Head of caudate nucleus (tissue), 42 donors: ENCODE data around the gene FABP7.

ENCODE experiments used
- DNase-seq, 42 donors: peaks; one replicate each; pipeline versions ENCODE4 v3.0.0 to v3.0.0-alpha.2; 2020 to 2021; ENCODE audit warnings: mixed read lengths in 7 of 42
- intact Hi-C: fragments of 100-400 bp; cut with DNase I; formaldehyde crosslinking; loops from one replicate; pipeline ENCODE4 v1.15.0; 2022

Gene FABP7

DNA sequence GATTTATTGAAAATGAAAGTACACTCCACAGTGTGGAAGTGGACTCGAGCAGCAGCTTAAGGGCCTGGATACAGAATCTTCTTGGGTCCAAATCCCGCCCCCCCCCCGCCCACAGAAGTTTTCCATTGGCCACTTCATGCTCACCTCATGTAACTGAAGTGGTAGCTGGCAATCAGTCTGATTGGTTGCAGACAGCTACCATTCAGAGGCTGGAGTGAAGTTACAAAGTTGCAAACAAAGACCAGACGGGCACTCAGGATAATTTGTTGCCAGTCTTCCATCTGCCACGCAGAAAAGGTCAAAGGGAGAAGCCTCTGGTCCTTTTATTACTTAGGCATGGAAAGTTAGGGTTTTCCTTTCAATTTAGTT is 25.8 kb upstream of the FABP7 start:
- DNase-seq = peak in 1 of 42 donors; percentile 45
- intact Hi-C loops = no loop called here

DNA sequence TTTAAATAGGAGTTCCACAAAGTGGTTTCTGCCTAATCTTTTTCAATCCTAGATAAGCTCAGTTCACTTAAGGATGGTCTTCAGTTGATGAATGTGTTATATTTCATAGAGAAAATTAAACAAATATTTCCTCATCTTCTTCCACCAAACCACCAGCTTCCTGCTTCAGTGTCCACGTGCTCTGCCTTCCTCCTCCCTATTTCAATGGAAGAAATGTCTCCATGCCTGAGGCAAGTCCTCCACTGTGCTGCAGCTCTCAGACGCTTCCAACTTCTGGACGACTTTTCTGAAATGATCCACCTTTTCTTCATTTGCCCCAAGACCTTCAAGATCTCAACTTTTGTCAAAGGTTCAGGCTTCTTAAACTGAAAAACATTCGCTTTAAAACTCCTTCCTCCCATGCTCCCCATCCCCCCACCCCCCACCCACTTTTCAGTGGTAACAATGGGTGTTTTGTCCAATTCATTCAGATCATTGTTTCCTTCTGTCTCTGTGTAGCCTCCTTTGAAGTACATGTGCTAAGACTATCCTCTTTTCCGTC is 25.3 kb upstream of the FABP7 start:
- peak in 1 of 42 donors; percentile 31 for DNase-seq
- intact Hi-C loops = no loop called here

DNA sequence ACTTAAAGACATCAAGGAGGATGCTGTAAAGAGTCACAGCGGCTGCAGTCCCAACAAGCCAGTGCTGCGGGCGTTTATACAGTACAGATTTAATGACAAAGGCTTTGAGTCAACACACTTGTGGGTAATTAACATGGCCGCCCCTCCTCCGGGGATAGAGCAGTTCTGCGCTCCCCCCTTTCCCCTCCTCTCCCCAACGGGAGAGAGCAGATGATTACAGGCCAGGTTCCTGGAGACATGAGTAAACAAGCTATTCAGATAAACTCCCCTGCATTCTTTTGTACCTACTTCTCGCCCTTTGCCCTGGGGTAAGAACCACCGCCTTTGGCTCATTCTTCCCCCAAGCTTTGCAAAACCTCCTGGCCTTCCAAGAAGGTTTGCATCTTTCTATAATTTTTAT is 23.6 kb upstream of the FABP7 start:
- DNase-seq = no peak
- intact Hi-C loops = no loop called here

DNA sequence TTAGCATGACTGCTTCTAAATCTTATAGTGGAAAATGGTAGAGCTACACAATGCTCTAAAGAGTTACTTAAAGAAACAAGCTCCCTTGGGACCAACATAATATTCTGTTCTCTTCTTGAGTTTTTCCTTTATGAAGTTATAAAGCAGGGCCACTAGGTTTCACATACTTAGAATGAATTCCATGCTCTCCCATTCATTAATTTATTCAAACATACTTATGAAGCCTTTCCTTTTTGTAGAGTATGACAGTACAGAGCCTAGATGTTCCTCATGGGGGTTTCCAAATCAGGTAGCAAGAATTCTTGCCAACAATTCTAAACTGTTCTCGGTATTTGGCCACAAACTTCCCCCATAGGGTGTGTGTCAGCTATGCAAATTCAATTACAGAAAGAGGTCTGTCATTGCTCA is 20.6 kb upstream of the FABP7 start:
- no peak for DNase-seq
- intact Hi-C loops = no loop called here

DNA sequence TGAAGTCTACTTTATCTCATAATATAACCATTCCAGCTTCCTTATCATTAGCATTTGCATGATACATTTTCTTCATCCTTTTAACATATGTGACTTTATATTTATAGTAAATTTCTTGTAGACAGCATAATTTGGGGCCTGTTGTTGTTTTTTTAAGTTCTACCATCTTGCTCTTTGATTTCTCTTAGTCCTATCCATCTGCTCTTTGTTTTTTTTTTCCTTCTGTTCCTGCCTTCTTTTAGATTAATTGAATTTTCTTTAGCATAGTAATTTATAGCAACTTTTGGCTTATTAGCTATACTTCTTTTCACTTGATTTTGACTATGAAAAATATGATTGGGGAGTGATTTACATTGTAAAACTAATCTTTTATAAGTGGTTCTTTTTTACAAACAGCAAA is 19.2 kb upstream of the FABP7 start:
- intact Hi-C loops = no loop called here
- no peak for DNase-seq

DNA sequence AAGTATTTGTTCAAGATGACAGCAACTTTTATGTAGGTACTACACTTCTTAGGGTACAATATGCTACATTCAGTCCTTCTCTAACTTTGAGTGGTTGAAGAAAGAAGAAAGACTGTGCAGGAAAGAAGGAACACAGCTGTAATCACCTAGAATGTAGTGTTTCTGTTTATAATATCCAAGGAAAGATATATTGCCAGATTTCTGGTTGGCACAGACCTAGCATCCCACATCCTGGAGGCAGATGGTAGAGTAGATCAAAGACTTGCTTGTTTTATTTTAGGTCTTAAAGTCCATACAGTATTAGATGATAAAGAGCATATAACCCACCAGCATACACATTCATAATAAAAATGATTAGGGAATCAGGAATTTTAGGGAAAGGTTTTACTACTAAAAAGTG is 13.3 kb upstream of the FABP7 start:
- no peak for DNase-seq
- intact Hi-C loops = no loop called here

DNA sequence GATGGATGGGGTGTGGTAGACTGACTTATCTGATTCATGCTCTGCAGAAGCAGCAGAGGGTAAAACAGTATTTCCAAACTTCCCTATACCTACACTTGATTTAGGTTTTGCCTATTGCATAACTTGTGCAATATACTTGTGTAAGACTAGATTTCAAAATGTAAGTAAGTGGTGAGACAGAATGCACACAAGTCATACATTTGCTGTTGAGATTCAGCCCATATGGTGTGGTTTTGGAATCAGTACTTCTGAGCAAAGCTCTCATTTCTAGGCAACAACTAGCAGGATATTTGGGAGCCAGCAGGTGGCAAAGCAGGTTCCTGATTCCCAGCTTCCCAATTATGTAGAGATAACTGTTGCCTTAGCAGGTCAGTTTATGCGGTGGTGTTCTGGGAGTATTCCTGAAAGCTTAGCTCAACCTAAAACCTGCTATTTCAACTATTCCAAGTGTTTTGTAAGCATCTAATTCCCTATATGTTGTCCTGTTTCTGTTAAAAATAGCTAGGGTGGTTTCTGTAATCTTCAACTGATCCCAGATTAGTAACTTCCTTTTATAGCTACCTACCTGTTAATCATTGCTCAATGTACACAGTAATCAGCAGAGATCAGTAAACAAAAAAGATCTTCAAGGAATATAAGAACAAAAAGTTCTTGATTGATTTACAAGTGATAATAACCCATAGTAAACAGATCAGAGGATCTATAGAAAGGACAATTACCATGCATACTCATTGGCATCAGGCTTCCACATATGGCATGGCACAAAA is 8.5 kb upstream of the FABP7 start:
- intact Hi-C loops = no loop called here
- DNase-seq = no peak

DNA sequence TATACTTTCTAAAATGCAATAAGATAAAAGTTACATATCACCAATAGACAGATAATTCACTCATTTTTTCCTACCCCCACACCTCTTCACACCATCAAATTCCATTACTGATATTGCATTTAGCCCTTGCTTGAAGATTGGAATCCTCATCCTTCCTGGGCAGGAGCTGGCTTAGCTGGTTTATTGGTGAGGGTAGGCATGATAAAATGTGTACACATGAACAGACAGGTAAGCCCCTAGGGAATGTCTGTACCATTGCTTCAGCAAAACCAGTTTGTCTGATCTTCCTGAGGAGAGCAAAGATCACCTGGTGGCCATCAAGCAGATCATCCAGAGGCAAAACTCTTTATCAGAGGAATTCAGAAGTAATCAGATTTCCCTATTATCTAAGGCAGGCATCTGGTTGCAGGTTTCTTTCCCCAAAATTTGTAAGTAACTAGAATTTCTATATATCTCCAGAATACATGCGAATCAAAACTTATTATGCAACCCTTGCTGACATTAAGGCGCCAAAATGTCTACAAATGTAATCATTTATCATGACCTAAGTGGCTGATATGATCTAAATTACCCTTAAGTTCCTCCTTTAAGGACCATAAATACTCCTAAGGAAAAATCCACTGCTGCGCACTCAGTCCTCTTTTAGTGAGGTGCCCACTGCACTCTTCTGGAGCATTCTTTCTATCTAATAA is 6.6 kb upstream of the FABP7 start:
- no peak for DNase-seq
- intact Hi-C loops = no loop called here

DNA sequence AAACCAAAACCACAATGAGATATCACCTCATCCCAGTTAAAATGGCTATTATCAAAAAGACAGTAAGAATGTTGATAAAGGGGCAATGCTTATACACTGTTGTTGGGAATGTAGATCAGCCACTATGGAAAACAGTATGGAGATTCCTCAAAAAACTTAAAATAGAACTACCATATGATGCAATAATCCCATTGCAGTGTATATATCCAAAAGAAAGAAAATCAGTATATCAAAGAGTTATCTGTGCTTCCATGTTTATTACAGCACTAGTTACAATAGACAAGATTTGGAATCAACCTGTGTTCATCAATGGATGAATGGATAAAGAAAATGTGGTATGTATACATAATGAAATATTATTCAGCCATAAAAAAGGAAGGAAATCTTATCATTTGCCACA is 3.5 kb upstream of the FABP7 start:
- DNase-seq = no peak
- intact Hi-C loops = no loop called here

DNA sequence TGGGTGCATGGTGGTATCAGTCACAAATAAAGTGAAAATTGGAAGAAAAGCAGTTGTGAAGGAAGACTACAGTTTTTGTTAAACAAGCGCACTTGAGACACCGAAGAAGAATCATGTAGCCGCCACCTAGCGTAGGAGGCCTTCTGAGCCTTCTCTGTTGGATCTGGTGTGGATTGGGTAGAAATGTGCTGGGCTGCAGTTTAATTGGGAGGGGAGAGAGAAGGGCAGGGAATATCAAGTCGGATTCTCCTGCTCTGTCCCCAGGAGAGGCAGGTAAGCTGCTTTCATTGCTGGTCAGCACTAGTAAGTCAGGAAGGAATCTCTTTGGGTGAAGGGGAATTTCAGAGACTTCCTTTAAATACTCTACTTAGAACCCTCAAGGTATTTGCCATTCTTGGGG is 1.2 kb upstream of the FABP7 start:
- intact Hi-C loops = no loop called here
- no peak for DNase-seq

DNA sequence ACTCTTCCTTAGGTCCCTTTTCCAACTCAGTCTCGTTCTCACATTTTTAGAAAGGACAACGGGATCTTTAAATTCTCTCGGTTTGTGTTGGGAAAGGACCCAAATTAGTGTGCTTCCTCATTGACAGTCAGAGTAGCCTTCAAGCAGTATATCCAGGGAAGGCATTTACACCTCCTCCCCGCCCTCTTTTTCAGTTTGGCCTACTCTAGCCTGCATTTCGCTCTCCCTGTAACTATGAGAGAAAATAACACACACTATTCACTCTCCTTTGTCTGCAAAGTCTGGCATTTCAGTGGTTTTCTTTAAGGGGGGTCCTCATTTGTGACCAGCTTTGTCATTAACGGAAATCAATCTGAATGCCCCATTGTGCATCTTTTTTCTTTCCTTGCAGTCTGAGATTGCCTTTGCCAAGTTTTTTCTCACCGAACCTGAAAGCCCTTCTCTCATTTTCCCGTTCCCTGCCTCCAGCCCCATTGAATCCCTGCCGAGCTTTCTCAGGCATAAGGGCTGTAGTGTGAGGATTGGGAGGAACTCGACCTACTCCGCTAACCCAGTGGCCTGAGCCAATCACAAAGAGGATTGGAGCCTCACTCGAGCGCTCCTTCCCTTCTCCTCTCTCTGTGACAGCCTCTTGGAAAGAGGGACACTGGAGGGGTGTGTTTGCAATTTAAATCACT is 393 bp upstream of the FABP7 start:
- DNase-seq = peak in 41 of 42 donors; percentile 20 to 78 (median 50)
- intact Hi-C loops = no loop called here

DNA sequence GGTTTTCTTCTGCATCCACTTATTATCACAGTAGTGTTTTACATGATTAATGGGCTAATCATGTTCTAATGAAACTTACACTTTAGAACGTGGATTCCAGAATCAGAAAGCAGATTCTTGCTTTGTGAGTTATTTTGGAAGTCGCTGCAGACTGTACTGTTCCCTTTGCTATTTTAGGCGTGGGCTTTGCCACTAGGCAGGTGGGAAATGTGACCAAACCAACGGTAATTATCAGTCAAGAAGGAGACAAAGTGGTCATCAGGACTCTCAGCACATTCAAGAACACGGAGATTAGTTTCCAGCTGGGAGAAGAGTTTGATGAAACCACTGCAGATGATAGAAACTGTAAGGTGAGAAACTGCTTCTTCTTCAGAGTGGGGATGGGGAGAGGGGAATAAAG is 598 bp downstream of the FABP7 start:
- intact Hi-C loops = loop anchor here (10.0 kb wide), 1 partner anchor 55 kb away; no protein-coding TSS in a partner anchor
- DNase-seq = no peak

DNA sequence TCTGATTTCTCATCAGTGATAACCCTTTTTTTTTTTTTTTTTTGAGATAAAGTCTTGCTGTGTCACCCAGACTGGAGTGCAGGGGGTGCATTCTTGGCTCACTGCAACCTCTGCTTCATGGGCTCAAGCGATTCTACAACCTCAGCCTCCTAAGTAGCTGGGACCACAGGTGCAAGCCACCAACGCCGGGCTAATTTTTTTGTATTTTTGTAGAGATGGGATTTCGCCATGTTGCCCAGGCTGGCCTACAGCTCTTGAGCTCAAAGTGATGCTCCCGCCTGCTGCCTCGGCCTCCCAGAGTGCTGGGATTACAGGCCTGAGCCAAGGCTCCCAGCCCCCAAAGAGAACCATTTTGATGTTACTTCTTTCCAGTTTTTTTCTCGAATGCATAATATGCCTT is 2.2 kb downstream of the FABP7 start:
- intact Hi-C loops = loop anchor here (10.0 kb wide), 1 partner anchor 53 kb away; no protein-coding TSS in a partner anchor
- DNase-seq = no peak

DNA sequence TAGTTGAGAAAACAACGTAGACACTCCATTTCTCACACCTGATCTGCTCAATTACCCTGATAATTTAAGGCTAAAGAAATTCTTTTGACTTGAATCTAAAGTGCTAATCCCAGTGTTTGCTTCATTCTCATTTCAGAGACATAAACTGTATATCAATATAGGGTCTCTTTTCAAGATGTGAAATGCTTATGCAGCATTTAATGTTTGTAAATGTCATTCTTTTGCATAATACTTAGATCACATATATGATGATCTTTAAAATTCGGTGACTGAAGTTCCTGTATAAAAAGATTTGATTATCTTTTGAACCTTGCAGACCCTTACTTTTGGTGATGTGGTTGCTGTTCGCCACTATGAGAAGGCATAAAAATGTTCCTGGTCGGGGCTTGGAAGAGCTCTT is 3.9 kb downstream of the FABP7 start:
- DNase-seq = no peak
- intact Hi-C loops = loop anchor here (10.0 kb wide), 1 partner anchor 51 kb away; no protein-coding TSS in a partner anchor

DNA sequence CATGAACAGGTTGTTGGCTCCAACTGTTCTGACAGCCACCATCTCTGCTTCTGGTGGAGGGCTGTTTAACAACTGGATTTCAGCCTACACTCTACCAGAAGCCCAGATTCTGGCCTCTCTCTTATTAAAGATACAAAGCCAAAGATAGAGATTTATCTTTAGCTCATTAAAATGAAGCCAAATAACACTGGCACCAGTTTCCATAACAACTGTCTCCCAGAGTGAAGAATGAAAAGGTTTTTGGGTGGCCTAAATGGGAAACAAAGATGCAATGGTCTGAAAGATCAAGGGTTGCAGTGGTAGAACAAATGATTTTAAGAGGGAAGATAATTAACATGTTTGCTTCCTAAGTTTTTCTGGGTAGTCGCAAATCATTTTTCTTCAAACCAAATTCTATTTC is 6.4 kb downstream of the FABP7 start:
- intact Hi-C loops = loop anchor here (10.0 kb wide), 1 partner anchor 49 kb away; no protein-coding TSS in a partner anchor
- no peak for DNase-seq

DNA sequence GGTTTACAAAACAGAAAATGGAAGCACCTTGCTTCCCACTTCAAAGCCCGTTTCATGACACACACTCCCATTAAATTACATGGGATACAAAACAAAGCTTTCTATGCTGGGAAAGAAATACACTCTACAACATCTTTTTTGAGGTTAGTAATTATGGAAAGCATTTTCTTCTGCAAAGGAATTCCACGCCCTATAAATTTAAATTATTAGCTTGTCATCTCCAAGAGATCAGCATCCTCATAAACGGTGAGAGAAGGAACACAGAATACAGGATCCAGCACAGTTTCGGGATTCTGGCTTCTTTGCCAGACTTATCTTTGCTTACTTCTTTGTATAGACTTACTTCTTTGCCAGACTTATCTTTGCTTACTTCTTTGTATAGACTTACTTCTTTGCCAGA is 8.2 kb downstream of the FABP7 start:
- intact Hi-C loops = loop anchor here (10.0 kb wide), 1 partner anchor 47 kb away; no protein-coding TSS in a partner anchor

DNA sequence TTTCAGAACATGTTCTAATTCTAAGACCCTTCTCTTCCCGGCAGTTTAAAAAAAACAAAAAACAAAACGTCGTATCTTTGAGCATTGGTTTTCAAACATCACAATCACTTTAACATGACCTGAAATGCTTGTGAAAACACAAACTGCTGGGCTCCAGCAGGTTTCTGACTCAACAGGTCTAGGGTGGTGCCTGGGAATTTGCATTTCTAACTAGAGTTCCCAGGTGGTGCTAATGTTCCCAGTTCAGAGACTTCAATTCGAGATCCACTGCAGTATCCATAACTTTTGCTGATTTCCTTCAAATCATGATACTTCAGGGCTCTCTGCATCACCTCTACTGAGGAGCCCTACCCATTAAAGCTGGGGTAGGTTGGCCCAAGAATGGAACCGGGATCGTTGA is 8.7 kb downstream of the FABP7 start:
- intact Hi-C loops = loop anchor here (10.0 kb wide), 1 partner anchor 47 kb away; no protein-coding TSS in a partner anchor
- DNase-seq = no peak

More for the DNA sequence above, 8.2 kb downstream of the FABP7 start:
- DNase-seq = no peak

DNA sequence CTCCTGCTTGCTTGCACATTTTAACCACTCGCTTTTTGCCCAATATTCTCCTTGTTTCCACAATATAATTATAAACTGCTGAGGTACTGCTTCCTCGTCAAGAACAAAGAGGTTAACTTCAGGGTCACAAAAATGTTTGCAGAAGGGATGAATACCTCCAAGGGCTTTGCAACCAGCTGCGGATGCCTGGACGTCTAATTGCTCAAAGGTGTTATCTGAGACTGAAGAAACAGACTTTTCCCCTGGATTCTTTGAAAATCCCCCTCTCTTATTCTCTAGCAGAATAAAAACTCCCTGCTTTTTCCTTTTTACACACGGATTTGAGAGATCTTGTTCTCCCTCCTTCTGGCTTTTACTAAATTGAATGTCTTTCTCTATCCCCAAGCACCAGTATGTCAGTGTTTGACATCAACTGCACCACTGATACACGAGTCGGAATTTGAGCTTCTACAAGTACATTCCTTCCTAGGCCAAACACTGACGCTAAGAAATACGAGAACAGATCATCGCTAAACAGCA is 9.2 kb downstream of the FABP7 start:
- peak in 1 of 42 donors; percentile 42 for DNase-seq
- intact Hi-C loops = loop anchor here (10.0 kb wide), 1 partner anchor 46 kb away; no protein-coding TSS in a partner anchor
